Stromal cell of bone marrow (primary cell): Measurements from ENCODE around the gene GABARAP.
A peak's percentile ranks its signal among the peaks of the same experiment; 100 is the strongest.

Source experiments
- DNase-seq: peaks from one replicate; pipeline ENCODE4 v3.0.0-alpha.2; 2012; ENCODE audit warnings: low read depth

Gene GABARAP

GRCh38 chr17:7205561-7205960 lies 36.7 kb downstream of the GABARAP start:
- DNase-seq: no peak

GRCh38 chr17:7204828-7205461 lies 37.3 kb downstream of the GABARAP start:
- peak; percentile 41 for DNase-seq

- no peak for DNase-seq
Observed at GRCh38 chr17:7204336-7204735, 37.9 kb downstream of the GABARAP start.

GRCh38 chr17:7203391-7203790 lies 38.9 kb downstream of the GABARAP start:
- DNase-seq: no peak

GRCh38 chr17:7196651-7197401 lies 45.4 kb downstream of the GABARAP start:
- DNase-seq: no peak

- no peak for DNase-seq
Observed at GRCh38 chr17:7195971-7196370, 46.3 kb downstream of the GABARAP start.

- no peak for DNase-seq
Observed at GRCh38 chr17:7192271-7192937, 49.8 kb downstream of the GABARAP start.

GRCh38 chr17:7191571-7192270 lies 50.5 kb downstream of the GABARAP start:
- no peak for DNase-seq

- no peak for DNase-seq
Observed at GRCh38 chr17:7191069-7191468, 51.2 kb downstream of the GABARAP start.

- DNase-seq: no peak
Observed at GRCh38 chr17:7190276-7190917, 51.9 kb downstream of the GABARAP start.
